22Rv1 (cell line): ENCODE results near the gene ANTKMT.

Experiments
- CTCF ChIP-seq: fragments of 450-650 bp; IDR thresholded peaks from 2 replicates; pipeline ENCODE4 v1.5.1; 2017; ENCODE audit warnings: mild to moderate bottlenecking
- ZFX ChIP-seq: fragments of 450-650 bp; IDR thresholded peaks from 2 replicates; pipeline ENCODE4 v1.6.1; 2017; ENCODE audit warnings: antibody characterized with exemption, borderline replicate concordance

- TF ChIP-seq CTCF, result no peak
- no peak for TF ChIP-seq ZFX
These were observed 36.7 kb upstream of the ANTKMT start, which contains the start of gene JMJD8 for GRCh38 chr16:684071-684794.
